ENCODE measurements around the gene FMNL2.

Gene FMNL2

DNA sequence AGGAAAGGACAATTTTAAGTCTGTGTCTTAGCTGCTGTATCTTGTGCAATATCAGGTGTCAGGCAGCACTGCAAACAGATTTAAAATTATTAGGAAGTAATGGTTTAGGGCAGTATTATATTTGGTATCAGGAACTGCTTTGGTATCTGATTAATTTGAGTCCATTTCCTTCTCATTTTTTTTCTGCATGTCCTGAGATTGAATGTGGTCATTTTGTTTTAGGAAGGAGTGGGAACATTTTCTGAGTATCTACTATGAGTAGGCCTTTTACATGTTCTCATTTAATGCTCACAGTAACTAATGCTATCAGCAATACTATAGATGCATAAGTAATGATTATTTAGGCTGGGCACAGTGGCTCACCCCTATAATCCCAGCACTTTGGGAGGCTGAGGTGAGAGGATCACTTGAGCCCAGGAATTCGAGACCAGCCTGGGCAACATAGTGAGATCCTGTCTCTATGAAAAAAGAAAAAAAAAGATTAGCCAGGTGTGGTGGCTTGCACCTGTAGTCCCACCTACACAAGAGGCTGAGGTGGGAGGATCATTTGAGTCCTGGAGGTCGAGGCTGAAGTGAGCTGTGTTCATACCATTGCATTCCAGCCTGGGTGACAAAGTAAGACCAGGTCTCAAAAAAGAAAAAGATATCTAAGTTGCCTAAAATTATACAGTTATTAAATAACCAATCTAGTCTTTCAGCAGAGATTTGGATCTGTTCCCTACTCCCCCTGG is 4.7 kb downstream of the FMNL2 start:
- DNase-seq (ENCODE audit: low read depth): no peak

- no peak for DNase-seq (ENCODE audit: low read depth)
These were observed 7.5 kb downstream of the FMNL2 start for GRCh38 chr2:152342259-152343046.

GRCh38 chr2:152343426-152343825 is 8.5 kb downstream of the FMNL2 start:
- no peak for DNase-seq (ENCODE audit: low read depth)

GRCh38 chr2:152344579-152345195 is 9.7 kb downstream of the FMNL2 start:
- no peak for DNase-seq (ENCODE audit: low read depth)

DNA sequence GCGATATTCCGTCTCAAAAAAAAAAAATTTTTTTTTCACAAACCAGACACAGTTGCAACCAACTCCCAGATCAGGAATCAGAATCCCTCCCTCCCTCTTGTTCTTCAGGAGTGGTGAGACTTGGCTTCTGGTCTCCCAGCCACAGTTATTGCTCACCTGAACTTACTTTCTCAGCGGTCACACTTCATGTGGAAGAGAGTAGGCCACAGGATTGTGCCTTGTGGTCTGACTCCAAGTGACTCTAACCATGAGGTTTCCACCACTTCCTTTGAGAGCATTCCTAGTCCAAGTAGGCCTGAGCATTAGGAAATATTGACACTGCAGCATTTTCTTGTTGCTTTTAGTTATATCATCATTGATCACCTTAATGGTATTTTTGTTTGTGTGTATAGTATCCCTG is 12.1 kb downstream of the FMNL2 start:
- DNase-seq (ENCODE audit: low read depth): no peak

GRCh38 chr2:152348388-152348787 is 13.4 kb downstream of the FMNL2 start:
- no peak for DNase-seq (ENCODE audit: low read depth)

- no peak for DNase-seq (ENCODE audit: low read depth)
These were observed 14.4 kb downstream of the FMNL2 start for GRCh38 chr2:152349416-152349815.

- no peak for DNase-seq (ENCODE audit: low read depth)
These were observed 15.2 kb downstream of the FMNL2 start for GRCh38 chr2:152350155-152350679.

DNA sequence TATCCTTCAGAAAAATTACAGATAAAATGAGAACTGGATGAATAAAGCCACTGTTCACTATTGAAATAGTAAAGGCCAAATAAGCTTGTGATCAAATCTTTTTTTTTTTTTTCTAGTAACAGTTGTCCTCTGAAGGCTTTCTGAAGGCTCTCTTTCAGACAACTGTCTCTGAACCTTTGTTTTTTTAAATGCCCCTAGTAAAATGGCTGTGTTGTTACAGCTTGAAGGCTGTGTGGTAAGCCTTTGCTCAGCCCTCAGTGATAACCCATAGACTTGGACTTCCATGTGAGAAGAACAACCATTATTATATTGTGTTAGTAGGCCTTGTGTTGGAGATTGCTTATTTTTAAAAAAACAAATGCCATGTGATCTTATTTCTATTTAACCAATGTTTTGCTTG is 17.6 kb downstream of the FMNL2 start:
- DNase-seq (ENCODE audit: low read depth): no peak

- DNase-seq (ENCODE audit: low read depth): no peak
These were observed 18.4 kb downstream of the FMNL2 start for GRCh38 chr2:152353364-152353763.

DNA sequence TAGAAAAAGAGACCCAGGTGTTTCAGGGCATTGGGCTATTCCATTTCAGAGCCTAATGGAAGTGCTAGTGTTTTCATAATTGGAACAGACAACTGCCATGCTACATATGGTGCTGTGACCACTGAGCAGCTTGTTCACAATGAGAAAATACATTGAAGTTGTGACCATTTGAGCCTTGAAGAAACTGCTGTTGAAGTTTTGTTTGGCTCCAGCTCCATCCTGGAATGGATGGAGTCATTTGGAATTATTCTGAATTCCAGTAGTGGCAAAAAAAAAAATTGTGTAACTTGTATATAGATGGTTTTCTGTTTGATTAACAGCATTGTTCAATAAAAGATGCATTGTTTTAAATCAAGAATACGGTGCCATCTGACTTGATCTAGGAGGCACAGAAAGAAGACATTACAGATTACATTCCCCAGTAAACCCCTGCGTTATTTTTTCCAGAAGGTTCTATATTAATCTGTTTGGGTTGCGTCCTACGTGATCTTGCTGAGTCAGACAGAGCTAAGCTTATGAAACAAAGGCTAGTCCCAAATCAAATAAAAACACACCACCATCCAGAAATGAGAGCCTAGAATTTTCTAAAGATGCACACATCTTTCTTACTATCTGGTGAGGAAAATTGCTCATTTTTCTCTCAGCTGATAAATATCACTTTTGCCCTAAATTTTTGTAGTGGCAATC is 19.2 kb downstream of the FMNL2 start:
- no peak for DNase-seq (ENCODE audit: low read depth)

DNA sequence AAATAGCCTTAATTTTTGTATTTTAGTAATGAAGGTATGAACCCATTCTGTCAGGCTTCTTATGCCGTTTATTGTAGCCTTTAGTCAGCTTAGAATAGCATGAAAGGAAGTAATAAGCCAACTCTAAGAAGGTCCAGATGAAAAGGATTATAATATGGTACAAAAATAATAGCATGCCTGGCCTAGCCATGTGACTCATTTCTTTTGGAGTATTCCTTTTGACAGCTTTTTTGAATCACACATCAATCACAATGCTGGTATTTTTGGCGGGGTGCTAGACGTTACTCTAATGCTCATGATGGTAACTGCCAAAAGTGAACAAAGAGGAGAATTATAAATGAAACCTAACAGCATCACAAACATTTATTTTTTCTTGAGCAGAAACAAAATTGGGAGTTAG is 19.9 kb downstream of the FMNL2 start:
- no peak for DNase-seq (ENCODE audit: low read depth)

DNA sequence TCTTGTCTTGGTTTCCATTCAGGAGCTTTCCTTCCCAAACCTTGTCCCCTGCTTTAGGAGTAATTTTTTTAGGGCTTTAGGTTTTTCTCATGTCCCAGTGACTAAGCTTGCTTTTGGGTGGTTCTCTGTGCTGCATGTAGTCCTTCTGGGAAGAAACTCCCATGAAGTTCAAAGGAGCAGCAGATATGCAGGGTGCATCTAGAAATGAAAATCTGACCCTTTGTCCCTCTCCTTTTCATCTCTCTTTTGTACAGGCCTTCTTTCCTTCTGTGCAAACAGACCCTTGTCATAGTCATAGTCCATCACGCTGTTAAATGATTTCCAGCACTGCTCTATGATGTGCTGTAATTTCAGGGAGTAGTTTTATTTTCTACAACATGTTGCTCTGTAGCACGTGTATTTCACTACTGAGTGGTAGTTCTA is 20.4 kb downstream of the FMNL2 start:
- no peak for DNase-seq (ENCODE audit: low read depth)

DNA sequence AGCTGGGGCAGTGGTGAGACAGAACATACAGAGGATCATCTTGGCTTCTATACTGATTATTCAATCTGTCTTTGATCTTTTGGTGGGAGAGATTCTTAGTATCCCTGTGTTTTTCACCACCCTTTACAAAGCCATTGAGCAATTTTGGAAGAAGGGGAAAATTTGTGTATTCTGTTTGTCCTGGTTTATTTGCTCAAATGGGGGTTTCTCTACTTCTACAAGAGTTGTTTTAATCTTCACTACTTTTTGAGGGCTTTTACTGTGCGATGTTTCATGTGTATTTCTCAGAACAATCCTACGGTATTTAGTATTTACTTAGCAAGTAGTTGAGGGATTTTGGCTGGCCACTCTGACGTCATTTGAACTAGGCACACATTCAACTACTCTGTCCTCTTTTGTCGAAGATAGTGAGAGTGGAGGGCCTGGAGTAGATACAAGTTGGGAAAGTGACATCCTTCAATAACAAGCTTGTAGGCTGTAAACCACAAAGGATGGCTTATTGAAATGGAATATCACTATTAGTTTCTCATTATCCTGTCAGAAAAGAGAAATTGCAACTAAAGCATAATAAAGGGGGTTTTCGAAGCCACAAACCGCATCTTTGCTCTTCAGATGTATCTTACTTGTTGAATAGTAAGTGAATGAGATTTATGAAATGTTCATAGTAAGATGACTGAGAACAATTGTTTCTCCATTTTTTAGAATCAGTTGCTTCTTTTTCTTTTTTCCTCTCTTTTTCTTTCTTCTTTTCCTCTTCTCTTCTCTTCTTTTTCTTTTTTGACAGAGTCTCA is 24.8 kb downstream of the FMNL2 start:
- no peak for DNase-seq (ENCODE audit: low read depth)

DNA sequence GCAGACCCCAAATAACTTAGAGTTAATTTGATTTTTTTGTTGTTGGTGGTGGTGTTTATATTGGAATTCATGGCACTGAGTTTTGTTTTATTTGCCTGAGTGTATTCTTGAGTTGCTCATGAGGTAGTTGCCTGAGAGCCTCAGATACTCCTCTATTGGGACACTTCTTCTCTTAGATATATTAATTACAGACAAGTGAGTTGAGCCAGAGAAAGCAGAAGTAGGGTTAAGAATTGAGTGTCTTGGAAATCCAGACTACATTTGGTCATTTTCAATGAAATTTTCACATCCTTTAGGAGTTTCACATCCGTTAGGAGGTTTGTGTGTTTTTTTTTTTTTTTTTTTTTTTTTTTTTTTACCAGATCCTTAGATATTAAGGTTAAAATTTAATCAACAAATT is 29.0 kb downstream of the FMNL2 start:
- DNase-seq (ENCODE audit: low read depth): no peak

- no peak for DNase-seq (ENCODE audit: low read depth)
These were observed 32.8 kb downstream of the FMNL2 start for GRCh38 chr2:152367547-152368390.

GRCh38 chr2:152369176-152369860 is 34.3 kb downstream of the FMNL2 start:
- no peak for DNase-seq (ENCODE audit: low read depth)

DNA sequence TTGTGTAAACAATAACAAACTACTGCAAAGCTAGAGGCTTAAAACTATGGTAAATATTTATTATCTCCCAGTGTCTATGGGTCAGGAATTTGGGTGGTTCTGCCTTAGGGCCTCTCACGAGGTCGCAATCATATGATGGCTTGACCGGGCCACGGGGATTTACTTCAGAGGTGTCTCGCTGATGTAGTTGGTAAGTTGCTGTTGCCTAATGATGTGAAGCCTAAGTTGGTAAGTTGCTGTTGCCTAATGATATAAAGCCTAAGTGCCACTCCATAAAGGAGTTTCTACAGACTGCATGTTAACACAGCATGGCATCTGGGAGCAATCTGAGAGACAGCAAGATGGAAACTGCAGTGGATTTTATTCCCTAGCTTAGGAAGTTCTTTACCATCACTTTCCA is 35.8 kb downstream of the FMNL2 start:
- no peak for DNase-seq (ENCODE audit: low read depth)

- DNase-seq (ENCODE audit: low read depth): no peak
These were observed 37.5 kb downstream of the FMNL2 start for GRCh38 chr2:152372438-152372984.

DNA sequence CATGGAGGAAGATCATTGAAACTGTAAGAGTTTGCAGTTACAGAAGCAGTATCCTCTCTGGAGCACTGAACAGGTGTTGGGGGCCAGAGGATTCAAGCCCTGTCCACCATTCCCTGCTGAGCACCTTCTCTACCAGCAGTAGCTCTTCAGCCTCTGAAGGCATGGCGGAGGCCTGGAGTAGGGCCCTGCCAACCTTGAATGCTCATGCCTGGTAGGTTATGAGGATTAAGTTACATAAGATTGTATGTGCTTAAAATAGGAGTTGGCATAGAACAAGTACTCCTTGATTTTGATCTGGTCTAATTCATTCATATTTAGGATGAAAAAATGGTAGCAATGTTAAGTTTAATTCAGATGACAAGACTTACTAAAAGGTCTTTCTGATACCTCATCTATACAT is 40.2 kb downstream of the FMNL2 start:
- DNase-seq (ENCODE audit: low read depth): no peak
